Measurements from ENCODE around the gene FZD8. TPM values are rescaled to one million over a fixed set of nuclear protein-coding genes. Genes with fewer than 3 reads are reported as not detected.
A peak's percentile ranks its signal among the peaks of the same experiment; 100 is the strongest.

FZD8 gene
- polyA plus RNA-seq, 1 donor (not counting 4 experiments of a cell fraction or from before 2014, with no cell fraction given) = 1.5 TPM

- Histone ChIP-seq H3K9me1 (ENCODE audit: control insufficient read depth, extremely low read depth, insufficient read depth, low read length) (no peaks in the 10 kb centered on the region), H3K9ac (ENCODE audit: control insufficient read depth, extremely low read depth, insufficient read depth, low read length) (peak overlapping the region; percentile 62), H3K9me3 (ENCODE audit: control insufficient read depth, low read depth, low read length) (no peaks in the 10 kb centered on the region), H3K4me3 (ENCODE audit: control insufficient read depth in 2 of 3, extremely low read depth in 1 of 3, insufficient read depth in 2 of 3, low read depth in 1 of 3, low read length in 3 of 3) (peak overlapping the region; percentile 65 to 81 (median 78)), H4K20me1 (ENCODE audit: control insufficient read depth, extremely low read depth, insufficient read depth, low read length) (no peaks in the 10 kb centered on the region), H3K36me3 (ENCODE audit: control insufficient read depth in 2 of 2, extremely low read depth in 1 of 2, insufficient read depth in 2 of 2, low read length in 2 of 2) (no peaks in the 10 kb centered on the region), H3K4me2 (ENCODE audit: control insufficient read depth, extremely low read depth, insufficient read depth, low read depth, low read length) (peak overlapping the region; percentile 94), H3K4me1 (ENCODE audit: control insufficient read depth, extremely low read depth, insufficient read depth, low read length) (peaks cover 16% of the 10 kb centered on the region), H3K27me3 (ENCODE audit: control insufficient read depth, extremely low read depth, insufficient read depth, low read length) (peaks cover 5% of the 10 kb centered on the region), H3K79me2 (ENCODE audit: control insufficient read depth, insufficient read depth, low read length) (peaks cover 3% of the 10 kb centered on the region), H2AFZ (ENCODE audit: control insufficient read depth, low read length) (peak overlapping the region; percentile 70), H3K27ac (ENCODE audit: control insufficient read depth, insufficient read depth, low read length) (no peak overlapping the region)
- no peak for FAIRE-seq
- dilution Hi-C loops (cut with MboI; ENCODE audit: extremely low pct_ligation_motif_present, low sequenced_read_pairs) = loop anchor here (25.0 kb wide), 1 partner anchor 1146 kb away; no protein-coding TSS in a partner anchor
- DNase-seq (ENCODE audit: low read depth, low spot score) = no peak
- TF ChIP-seq EZH2 (IDR thresholded peaks at IDR 0.05; ENCODE audit: low read length) = no peak
- no peak for TF ChIP-seq CTCF (optimal IDR thresholded peaks at IDR 0.05 in 1 of 3, IDR thresholded peaks at IDR 0.05 in 1 of 3, conservative IDR thresholded peaks at IDR 0.05 in 1 of 3; ENCODE audit: extremely low read depth in 1 of 3, insufficient read depth in 2 of 3, low read length in 3 of 3)
These were observed 441 bp downstream of the FZD8 start for GRCh38 chr10:35641676-35642034.

GRCh38 chr10:35640951-35641675 is 983 bp downstream of the FZD8 start:
- Histone ChIP-seq H4K20me1 (ENCODE audit: control insufficient read depth, extremely low read depth, insufficient read depth, low read length) (no peaks in the 10 kb centered on the region), H3K9me1 (ENCODE audit: control insufficient read depth, extremely low read depth, insufficient read depth, low read length) (no peaks in the 10 kb centered on the region), H3K4me3 (ENCODE audit: control insufficient read depth in 2 of 3, extremely low read depth in 1 of 3, insufficient read depth in 2 of 3, low read depth in 1 of 3, low read length in 3 of 3) (peak overlapping the region; percentile 65 to 81 (median 78)), H3K79me2 (ENCODE audit: control insufficient read depth, insufficient read depth, low read length) (peaks cover 3% of the 10 kb centered on the region), H3K9me3 (ENCODE audit: control insufficient read depth, low read depth, low read length) (no peaks in the 10 kb centered on the region), H3K4me1 (ENCODE audit: control insufficient read depth, extremely low read depth, insufficient read depth, low read length) (peaks cover 16% of the 10 kb centered on the region), H3K27me3 (ENCODE audit: control insufficient read depth, extremely low read depth, insufficient read depth, low read length) (peaks cover 5% of the 10 kb centered on the region), H3K9ac (ENCODE audit: control insufficient read depth, extremely low read depth, insufficient read depth, low read length) (peak overlapping the region; percentile 62), H3K4me2 (ENCODE audit: control insufficient read depth, extremely low read depth, insufficient read depth, low read depth, low read length) (peak overlapping the region; percentile 94), H3K27ac (ENCODE audit: control insufficient read depth, insufficient read depth, low read length) (no peak overlapping the region), H2AFZ (ENCODE audit: control insufficient read depth, low read length) (peak overlapping the region; percentile 70), H3K36me3 (ENCODE audit: control insufficient read depth in 2 of 2, extremely low read depth in 1 of 2, insufficient read depth in 2 of 2, low read length in 2 of 2) (no peaks in the 10 kb centered on the region)
- DNase-seq (ENCODE audit: low read depth, low spot score) (no peak), FAIRE-seq (no peak)
- dilution Hi-C loops (cut with MboI; ENCODE audit: extremely low pct_ligation_motif_present, low sequenced_read_pairs) = loop anchor here (25.0 kb wide), 1 partner anchor 1146 kb away; no protein-coding TSS in a partner anchor
- TF ChIP-seq CTCF (optimal IDR thresholded peaks at IDR 0.05 in 1 of 3, IDR thresholded peaks at IDR 0.05 in 1 of 3, conservative IDR thresholded peaks at IDR 0.05 in 1 of 3; ENCODE audit: extremely low read depth in 1 of 3, insufficient read depth in 2 of 3, low read length in 3 of 3) = peak in 1 of 3 experiments; percentile 10
- TF ChIP-seq EZH2 (IDR thresholded peaks at IDR 0.05; ENCODE audit: low read length) = no peak

Data from keratinocyte (primary cell).